OCI-M2 (cell line): Measurements from ENCODE around the gene COG7.
"Not testable (repeated sequence)": the region's sequence is repeated elsewhere in the genome, so short reads cannot be mapped to it uniquely, and the experiment has no call there.

Experiments used
- DNase-seq: peaks from one replicate; lab custom pipeline; 2025; ENCODE audit not compliant: unreplicated experiment; lab: John Stamatoyannopoulos, UW

COG7 gene

DNA sequence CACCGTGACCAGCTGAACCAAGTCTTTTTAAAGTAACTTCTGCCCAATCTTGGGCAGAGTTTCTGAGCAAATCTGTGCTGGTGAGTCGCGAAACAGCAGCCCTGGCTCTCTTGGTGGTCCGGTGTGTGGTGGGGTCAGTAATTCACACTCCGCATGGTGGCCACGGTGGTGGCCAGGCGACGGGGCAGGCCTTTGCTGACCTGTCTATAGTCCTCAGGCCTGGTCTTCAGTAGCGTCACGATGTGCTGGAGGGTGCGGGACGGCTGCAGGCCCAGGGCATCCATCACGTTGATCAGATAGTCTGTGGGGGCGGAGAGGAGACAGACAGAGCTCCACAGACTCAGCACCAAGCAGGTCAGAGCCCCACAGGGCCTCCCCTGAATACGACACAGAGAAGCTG is 64.2 kb downstream of the COG7 start:
- DNase-seq, result no peak

DNA sequence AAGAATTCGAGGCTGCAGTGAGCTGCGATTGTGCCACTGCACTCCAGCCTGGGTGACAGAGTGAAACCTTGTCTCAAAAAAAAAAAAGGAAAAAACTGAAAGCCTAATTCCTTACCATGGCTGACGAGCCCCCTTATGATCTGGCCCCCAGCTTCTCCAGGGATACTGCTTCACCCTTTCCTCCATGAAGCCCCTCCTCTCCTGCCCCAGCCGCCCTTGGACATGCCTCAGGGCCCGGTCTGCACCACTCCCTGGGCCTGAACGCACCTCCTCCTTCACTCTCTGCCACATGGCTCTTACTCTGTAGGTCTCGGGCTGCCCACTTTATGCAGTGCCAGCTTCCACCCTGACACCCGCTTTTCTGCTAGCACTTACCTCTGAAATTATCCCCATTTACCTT is 65.3 kb downstream of the COG7 start:
- no peak for DNase-seq

DNA sequence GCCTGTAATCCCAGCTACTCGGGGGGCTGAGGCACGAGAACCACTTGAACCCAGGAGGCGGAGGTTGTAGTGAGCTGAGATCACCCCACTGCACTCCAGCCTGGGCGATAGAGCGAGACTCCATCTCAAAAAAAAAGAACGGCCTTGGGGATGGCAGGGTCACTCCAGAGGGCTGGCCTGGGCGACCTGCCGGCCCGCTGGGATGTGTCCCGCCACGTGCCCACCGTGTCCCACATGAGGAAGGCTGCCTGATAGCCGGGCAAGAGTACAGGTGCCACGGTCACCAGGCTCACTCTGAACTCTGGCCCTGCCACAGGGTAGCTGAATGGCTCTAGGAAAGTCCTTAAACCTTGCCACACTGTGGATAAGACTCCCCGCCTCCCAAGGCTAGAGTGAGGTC is 67.5 kb downstream of the COG7 start:
- DNase-seq, result no peak

DNA sequence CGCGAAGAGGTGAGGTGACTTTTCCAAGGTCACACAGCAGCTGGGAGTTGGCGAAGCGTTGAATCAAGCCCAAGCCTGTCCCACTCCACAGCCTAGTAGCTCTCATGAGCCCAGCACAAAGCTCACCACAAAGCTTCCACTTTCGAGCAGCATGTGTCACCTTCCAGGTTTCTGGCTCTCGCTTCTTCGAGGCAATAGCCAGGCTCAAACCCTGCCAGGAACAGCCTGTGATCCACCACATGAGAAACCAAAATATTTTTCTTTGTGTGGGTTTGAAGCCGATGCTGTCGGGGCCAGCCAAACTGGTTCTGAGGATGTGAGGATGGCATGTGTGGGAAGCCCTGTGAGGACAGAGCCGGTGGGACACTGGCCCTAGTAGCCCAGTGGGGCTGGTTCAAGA is 68.1 kb downstream of the COG7 start:
- DNase-seq, result no peak

DNA sequence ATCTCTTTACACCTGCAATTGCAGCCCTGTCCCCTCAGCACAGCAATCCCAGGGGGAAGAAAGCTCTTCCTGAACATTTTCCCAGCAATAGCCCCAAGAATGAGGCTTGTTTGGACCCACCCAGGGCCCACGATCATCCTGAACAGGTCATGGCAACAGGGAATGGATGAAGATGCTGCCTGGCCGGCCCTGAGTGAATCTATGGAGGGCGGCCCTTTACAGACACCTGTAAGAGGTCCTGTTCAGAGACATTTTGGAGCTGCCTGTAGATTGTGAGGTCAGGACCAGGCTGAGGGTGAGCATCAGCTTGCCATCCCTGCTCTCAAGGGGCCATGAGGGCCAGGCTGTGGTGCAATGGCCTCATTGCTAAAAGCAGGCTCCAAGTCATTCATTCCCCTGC is 69.1 kb downstream of the COG7 start:
- DNase-seq, result no peak

DNA sequence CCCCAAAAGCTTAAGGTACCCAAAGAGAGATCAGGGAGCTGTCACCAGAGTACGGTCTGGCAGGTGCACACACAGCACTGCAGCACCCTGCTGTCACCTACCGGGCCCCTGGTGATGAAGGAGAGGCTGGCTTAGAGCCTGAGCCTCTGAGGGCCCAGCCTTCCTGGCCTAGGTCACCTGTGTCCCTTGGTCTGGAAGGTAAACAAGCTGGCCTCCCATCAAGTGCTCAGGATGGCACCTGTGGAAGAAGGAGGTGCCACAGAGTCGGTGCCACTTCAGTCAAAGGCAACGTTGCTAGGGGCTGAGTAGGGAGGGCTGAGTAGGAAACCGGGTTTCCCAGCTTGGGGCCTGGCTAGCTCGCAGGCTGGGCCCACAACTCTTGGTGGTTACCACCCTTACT is 70.7 kb downstream of the COG7 start:
- DNase-seq, result no peak

DNA sequence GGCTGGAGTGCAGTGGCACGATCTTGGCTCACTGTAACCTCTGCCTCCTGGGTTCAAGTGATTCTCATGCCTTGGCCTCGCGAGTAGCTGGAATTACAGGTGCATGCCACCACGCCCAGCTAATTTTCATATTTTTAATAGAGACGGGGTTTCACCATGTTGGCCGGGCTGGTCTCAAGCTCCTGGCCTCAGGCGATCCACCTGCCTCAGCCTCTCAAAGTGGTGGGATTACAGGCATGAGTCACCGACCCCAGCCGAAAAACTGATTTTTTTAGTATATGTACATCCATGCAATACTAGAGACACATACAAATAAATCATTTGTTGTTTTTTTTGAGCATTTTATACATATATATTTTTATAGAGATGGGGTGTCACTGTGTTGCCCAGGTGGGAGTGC is 71.3 kb downstream of the COG7 start:
- DNase-seq, result not testable (repeated sequence)

DNA sequence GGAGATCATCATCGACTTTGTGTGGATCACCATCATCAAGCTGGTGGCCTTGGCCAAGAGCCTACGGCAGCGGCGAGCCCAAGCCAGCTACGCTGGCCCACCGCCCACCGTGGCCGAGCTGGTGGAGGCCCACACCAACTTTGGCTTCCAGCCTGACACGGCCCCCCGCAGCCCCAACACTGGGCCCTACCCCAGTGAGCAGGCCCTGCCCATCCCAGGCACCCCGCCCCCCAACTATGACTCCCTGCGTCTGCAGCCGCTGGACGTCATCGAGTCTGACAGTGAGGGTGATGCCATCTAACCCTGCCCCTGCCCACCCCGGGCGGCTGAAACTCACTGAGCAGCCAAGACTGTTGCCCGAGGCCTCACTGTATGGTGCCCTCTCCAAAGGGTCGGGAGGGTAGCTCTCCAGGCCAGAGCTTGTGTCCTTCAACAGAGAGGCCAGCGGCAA is 72.5 kb downstream of the COG7 start:
- no peak for DNase-seq

DNA sequence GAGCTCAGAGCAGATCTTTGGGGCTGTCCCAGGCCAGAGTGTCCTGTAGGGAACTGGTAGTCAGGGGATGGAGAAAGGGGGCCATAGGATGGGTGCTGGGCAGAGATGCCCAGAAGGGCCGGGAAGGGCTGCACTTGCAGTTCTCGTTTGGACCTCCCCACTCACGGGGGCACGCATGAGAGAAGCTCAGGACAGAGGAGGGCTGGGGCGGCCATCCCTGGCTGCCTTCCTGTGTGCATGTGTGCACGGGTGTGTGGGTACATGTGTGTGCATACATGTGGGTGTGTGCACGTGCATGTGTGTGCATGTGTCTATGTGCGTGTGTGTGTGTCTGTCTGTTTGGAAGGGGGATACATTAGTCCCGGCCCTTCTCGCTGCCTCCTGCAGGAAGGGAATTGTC is 73.3 kb downstream of the COG7 start:
- DNase-seq, result no peak

DNA sequence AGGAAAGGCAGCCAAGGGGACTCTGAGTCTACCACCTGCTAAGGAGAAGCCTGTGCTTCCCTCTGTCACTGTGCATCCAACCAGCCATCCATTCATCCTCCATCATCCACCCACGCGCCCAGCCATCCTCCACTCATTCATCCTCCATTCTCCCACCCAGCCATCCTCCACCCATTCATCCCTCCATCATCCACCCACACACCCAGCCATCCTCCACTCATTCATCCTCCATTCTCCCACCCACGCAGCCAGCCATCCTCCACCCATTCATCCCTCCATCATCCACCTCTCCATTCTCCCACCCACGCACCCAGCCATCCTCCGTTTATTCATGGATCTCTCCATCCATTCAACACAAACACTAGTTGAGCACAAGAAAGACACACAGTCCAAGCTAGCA is 74.1 kb downstream of the COG7 start:
- DNase-seq, result no peak

DNA sequence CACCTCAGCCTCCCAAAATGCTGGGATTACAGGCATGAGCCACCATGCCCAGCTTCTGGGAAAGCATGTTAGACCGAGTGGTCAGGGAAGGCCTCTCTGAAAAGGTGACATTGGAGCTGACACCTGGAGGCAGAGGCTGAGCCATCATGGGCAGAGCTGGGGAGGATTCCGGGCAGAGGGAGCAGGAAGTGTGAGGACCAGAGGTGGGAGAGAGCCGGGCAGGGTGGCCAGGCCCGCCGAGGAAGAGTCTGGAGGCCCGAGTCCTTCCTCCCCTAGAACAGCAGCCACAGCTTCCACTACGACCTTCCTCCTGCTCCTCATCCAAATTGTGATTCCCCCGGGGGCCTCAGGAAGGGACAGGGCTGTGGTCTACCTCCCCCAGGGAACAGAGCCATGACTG is 74.7 kb downstream of the COG7 start:
- no peak for DNase-seq

DNA sequence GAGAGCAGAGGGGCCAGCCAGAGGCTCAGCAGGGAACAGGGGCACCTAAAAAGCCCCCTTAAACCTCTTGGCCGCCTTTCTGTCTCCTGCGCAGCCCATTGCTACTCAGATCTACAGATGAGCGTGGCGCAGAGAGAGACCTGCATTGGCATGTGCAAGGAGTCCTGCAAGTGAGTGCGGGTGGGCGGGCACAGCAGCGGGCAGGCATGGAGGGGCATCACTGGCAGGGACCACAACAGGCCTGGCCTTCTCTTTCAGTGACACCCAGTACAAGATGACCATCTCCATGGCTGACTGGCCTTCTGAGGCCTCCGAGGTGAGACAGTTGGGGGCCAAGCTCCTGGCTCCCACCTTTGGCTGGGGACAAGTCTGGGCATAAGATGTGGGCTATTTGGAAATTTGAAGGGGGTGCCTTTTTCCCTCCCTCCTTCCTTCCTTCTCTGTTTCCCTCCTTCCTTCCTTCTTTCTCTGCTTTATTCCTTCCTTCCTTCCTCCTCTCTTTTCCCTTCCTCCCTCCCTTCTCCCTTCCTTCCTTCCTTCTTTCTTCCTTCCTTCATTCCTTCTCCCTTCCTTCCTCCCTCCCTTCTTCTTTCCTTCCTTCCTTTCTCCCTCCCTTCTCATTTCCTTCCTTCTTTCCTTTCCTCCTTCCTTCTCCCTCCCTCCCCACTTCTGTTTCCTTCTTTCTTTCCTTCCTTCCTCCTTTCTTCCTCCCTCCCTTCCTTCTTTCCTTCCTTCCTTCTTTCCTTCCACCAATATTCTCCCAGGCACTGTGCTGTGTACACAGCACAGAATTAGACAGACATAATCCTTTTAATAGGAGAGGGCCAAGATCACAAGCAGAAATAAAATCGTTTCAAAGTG is 75.7 kb downstream of the COG7 start:
- DNase-seq, result no peak

DNA sequence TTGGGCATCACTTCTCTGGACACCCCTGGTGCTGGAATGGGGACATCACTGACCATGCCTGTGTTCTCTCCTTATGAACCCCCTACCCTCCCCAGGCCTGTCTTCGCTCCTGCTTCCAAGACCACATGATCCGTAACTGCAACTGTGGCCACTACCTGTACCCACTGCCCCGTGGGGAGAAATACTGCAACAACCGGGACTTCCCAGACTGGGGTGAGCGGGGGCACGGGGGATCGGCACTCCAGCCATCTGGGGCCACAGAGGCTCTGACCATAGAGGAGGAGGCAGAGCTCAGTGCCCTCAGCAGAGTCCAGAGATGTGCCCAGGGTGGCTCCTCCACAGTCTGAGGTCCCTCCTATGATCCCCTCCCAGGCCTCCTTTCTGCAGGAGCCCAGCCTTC is 77.3 kb downstream of the COG7 start:
- DNase-seq, result no peak

DNA sequence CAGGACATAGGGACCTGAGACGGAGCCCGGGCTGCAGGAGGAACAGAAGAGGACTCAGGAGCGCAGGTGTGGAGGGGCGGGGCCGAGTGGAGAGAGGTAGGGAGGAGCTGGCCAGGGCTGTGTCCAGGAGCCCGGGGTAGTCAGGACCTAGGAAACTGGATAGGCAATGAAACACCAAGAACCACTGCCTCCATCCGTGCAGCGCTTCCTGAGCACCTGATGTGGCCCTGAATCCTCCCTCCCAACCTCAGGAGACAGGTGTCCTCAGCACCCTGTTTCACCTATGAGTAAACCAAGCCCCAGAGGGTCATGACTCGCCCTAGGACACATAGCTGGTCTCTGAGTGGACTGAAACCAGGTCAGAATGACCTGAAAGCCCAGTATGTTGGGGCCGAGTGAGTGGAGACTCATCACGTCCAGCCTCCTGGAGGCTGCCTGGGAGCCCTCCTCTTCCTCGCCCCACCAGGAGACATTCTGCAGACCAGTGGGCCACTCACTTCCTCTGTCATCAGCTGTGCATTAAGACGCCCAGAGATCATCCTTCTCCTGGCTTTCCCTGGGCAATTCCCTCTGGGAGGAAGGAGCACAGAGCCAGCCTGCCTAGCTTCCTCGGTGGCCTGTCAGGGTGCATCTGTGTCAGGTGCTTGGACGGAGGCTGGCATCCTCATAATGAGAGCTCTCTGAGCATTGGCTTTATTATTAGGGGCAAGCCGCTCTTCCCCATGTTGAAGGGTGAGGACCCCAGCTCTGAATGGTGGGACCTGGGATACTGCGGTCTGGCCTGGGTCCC is 78.1 kb downstream of the COG7 start:
- no peak for DNase-seq

DNA sequence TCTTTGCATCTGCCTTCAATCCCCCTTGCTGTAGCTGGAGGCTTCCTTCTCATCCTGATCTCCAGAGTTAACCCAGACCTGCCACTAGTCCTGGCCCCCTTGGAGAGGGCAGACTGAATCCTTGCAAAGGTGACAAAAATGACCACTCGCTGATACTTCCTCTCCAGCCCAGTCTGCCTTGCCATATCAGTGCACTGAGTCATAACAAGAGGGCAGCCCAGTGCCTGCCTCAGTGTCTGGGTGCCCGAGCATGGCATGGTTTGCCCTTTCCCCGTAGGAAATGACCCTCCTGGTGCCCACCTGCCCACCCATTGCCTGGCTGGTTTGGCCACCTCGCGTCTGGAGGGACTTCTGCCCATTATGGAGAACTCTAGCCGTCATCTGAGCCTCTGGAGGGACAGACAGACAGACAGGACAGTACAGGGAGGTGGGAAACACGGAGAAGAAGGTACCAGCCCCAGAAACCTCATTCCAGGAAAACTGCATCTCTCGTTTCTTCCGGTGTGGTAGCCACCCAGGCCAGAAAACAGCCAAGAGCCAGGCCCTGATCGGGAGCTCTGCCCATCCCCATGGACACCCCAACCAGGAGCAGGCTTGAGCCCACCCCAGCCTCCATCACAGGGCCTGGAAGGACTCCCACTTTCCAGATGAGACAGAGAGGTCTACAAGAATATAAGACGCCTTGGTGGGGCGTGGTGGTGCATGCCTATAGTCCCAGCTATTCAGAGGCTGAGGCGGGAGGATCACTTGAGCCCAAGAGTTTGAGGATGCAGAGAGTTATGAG is 79.4 kb downstream of the COG7 start:
- DNase-seq, result no peak

DNA sequence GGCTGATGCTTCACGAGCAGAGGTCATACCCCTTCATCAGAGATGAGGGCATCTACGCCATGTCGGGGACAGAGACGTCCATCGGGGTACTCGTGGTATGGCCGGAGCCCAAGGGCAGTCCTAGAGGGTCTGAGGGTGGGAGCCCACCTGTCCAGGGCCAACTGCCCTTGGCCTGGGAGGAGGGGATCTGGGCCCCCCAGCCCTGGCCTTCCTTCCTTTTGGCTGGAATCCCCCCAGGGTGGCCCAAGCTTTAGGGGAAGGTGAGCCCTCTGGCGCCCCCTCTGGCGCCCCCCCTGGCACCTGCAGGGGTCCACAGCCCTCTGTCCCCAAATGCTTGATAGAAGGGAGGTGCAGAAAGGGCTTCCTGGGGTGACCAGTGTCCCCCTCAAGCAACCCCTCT is 81.6 kb downstream of the COG7 start:
- DNase-seq, result no peak

DNA sequence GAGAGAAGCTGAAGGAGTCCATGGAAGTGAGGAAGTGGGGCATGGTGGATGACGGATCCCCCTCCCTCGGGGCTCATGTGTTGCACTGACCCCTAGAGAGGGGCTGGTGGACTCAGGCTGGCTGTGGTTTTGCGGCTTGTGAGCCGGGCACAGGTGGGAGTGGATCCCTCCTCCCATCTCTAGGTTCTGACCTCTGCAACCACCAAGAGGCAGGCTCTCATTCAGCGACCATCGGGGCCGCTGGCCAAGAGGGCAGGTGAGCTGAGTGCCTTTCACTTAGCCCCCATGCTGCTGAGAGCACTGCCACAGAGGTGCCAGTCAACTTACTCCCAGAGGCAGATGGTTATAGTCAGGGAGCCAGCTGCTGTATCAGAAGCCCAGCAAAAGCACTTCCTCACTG is 83.6 kb downstream of the COG7 start:
- DNase-seq, result no peak

DNA sequence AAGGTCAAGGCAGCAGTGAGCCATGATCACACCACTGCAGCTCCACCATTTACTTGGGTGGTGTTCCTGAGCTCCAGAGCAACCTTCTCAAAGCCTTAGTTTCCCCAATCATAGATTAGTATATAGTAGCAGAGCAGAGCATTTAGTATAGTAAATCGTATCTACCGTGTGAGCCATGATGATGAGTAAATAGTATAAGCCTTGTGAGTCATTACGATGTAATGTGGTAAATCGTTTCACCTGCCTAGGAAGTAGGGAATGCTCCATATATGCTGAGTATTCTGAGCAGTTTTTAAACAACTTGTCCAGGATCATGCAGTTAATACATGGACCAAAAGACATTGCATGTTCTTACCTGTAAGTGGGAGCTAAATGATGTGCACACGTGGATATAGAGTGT is 84.5 kb downstream of the COG7 start:
- no peak for DNase-seq

DNA sequence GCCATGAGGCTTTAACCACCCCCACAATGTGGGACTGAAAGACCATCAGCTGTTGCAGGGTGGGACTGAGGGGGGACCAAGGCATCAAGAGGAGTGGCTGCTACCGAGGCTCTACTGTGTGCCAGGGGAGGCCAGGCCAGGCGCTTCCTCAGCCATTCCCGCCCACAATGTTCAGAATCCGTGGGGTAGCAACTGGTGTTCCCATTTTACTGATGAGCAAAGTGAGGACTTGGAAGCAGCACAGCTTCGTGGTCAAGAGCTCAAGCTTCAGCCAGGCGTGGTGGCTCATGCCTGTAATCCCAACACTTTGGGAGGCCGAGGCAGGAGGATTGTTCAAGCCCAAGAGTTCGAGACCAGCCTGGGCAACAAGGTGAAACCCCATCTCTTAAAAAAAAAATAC is 85.0 kb downstream of the COG7 start:
- DNase-seq, result no peak

DNA sequence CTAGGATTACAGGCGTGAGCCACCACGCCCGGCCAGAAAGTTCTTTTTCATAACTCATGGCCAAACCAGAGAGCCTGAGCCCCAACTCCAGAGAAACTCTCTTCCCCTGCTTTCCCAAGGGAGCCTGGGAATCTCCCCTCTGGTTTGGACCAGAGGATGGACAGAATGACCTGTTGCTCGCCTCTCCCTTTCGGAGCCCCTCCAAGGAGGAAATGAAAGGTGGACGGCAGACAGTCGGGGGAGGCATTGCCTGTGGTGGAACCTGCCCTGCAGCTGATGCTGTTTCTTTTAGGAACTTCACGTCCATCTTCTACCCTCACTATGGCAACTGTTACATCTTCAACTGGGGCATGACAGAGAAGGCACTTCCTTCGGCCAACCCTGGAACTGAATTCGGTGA is 85.4 kb downstream of the COG7 start:
- DNase-seq, result no peak

DNA sequence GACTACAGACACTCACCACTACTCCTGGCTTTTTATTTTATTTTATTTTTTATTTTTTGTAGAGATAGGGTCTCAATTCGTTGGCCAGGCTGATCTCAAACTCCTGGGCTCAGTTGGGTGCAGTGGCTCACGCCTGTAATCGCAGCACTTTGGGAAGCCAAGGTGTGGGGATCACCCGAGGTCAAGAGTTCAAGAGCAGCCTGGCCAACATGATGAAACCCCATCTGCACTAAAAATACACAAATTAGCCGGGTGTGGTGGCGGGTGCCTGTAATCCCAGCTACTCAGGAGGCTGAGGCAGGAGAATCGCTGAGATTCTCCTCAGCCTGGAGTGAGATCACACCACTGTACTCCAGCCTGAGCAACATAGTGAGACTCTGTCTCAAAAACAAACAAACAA is 86.6 kb downstream of the COG7 start:
- not testable (repeated sequence) for DNase-seq
